ENCODE measurements around the gene BCAS1.

BCAS1 gene

GRCh38 chr20:53959911-53960578 lies 110.3 kb downstream of the BCAS1 start:
- no peak overlapping the region for H3K4me3 ChIP-seq (ENCODE audit: control insufficient read depth, low read depth, low read length)
- DNase-seq (ENCODE audit: low read depth) = peak; percentile 96
- no peak for TF ChIP-seq CTCF (conservative IDR thresholded peaks at IDR 0.05; ENCODE audit: control insufficient read depth, insufficient read depth, low read depth, low read length)

DNA sequence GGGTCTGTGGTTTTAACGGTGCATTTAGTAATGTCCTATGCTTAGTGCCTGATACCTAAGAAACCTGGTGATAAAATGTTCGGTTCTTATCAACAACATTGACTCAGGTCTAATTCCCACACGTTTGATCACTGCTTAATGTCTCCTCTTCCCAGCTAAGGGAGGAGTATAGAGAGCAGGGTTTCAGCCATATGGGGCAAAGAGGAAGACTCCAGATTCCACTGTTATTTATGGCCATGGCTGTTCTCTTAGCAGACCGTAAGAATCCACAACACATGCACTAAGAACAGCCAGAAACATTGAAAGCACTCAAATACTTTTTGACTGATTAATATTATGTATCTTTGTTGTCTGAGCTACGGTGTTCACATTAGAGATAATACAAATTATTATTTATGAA lies 112.1 kb downstream of the BCAS1 start:
- DNase-seq (ENCODE audit: low read depth) = peak; percentile 60
- TF ChIP-seq CTCF (conservative IDR thresholded peaks at IDR 0.05; ENCODE audit: control insufficient read depth, insufficient read depth, low read depth, low read length) = no peak
- no peak overlapping the region for H3K4me3 ChIP-seq (ENCODE audit: control insufficient read depth, low read depth, low read length)

GRCh38 chr20:53957451-53958172 lies 112.8 kb downstream of the BCAS1 start:
- no peak overlapping the region for H3K4me3 ChIP-seq (ENCODE audit: control insufficient read depth, low read depth, low read length)
- peak; percentile 96 for DNase-seq (ENCODE audit: low read depth)
- peak; percentile 38 for TF ChIP-seq CTCF (conservative IDR thresholded peaks at IDR 0.05; ENCODE audit: control insufficient read depth, insufficient read depth, low read depth, low read length)

GRCh38 chr20:53956013-53956715 lies 114.2 kb downstream of the BCAS1 start:
- DNase-seq (ENCODE audit: low read depth) = no peak
- no peak overlapping the region for H3K4me3 ChIP-seq (ENCODE audit: control insufficient read depth, low read depth, low read length)
- no peak for TF ChIP-seq CTCF (conservative IDR thresholded peaks at IDR 0.05; ENCODE audit: control insufficient read depth, insufficient read depth, low read depth, low read length)

DNA sequence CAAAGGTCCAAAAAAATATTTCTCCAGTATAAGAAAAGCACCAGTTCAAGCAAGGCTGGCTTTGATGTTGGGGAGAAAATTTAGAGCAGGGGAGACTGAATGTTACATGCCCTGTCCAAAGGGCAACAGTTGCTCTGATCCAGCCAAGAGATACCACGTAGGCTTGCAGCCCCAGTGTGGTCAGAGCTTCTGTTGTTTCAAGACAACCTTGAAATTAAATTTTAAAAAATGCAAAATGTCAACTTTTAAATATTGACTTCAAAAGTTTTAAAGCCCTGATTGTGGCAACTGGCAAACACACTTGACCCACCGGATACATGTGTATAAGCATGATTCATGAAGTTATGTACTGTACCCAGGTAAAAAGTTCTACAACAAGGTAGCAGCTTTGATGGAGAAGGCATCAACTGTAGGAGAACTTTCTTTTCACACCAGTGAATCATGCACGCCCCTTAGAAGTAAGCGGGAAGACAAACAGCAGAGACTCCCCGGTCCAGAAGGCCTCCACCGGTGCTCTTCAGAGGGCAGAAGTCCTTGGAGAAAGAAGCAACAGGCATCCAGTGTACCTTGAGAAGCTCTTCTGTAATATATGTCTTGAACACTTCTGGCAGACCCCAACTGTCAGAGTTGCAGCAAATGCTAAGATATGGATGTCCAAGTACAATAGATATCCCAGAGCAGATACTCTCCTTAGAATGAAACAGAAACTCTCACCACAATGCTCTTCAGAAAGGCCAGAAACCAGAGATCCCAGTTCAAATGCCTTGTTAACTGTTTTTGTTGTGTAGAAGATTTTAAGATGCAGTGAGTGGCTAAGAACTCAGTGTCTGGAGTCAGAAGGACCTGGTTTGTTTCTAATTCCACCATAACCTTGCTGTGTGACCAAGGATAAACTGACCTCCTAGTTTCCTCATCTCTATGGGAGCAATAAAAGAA lies 115.4 kb downstream of the BCAS1 start:
- no peak for TF ChIP-seq CTCF (conservative IDR thresholded peaks at IDR 0.05; ENCODE audit: control insufficient read depth, insufficient read depth, low read depth, low read length)
- no peak overlapping the region for H3K4me3 ChIP-seq (ENCODE audit: control insufficient read depth, low read depth, low read length)
- no peak for DNase-seq (ENCODE audit: low read depth)

DNA sequence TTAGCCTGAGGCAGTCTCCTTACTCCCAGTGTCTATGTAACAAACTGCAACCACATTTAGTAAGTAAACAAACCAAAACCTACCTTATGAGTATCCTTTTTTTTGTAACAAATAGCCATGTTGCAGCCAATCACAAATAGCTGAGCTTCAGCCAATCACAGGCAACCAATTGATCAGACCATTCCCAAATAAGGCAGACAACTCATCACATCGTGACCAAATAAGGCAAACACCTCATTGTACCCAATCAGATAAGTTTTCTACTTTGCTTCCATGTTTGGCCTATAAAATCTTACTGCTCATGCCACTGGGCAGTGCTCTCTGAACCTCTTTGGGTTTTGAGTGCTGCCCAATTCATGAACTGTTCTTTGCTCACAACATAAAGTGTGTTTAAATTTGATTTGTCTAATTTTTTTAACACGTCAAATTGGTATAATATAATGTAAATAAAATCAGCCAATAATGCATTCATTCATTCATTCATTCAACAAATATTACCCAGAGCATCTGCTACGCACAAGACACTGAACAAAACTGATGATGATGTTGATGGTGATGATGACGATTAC lies 117.8 kb downstream of the BCAS1 start:
- no peak for TF ChIP-seq CTCF (conservative IDR thresholded peaks at IDR 0.05; ENCODE audit: control insufficient read depth, insufficient read depth, low read depth, low read length)
- DNase-seq (ENCODE audit: low read depth) = no peak

More for the DNA sequence above, 117.8 kb downstream of the BCAS1 start:
- no peak overlapping the region for H3K4me3 ChIP-seq (ENCODE audit: control insufficient read depth, low read depth, low read length)

All from fibroblast of mammary gland (primary cell).